Hindlimb muscle (tissue), 1 donor: Measurements from ENCODE around the gene XAGE2. TPM values are rescaled to one million over a fixed set of nuclear protein-coding genes. Genes with fewer than 3 reads are reported as not detected.

ENCODE experiments used
- polyA plus RNA-seq: library from polyadenylated mRNA; unstranded; fragments of 120-200 nt; gene quantifications from one replicate; pipeline ENCODE4 v1.2.1, GENCODE V29; 2013; ENCODE audit not compliant: insufficient read length

XAGE2 gene
- polyA plus RNA-seq, 1 donor, result not detected

Other genes starting within 250 kb of the XAGE2 start
- gene MAGED4, start 184.1 kb upstream of the XAGE2 start, polyA plus RNA-seq, result 60.3 TPM
- not detected for gene XAGE1A, start 126.8 kb downstream of the XAGE2 start, polyA plus RNA-seq
- not detected for gene XAGE1B, start 148.0 kb downstream of the XAGE2 start, polyA plus RNA-seq